DND-41 (cell line): Measurements from ENCODE around the gene RPS6KB2.

Experiments used
- ATAC-seq: fragments of 200-7000 bp; cut with Tn5 transposase; 3 replicates; pipeline ENCODE4 v1.9.1; 2021; ENCODE audit warnings: low read depth; ENCODE audit not compliant: insufficient read depth
- DNase-seq: peaks from one replicate; pipeline ENCODE4 v3.0.0-alpha.2; 2020
- H2AFZ ChIP-seq: 2 replicates; pipeline ENCODE4 v1.6.0; 2012; ENCODE audit warnings: low read depth, low read length
- H3K27ac ChIP-seq: 2 replicates; pipeline ENCODE4 v1.5.1; 2012; ENCODE audit warnings: low read length, inconsistent platforms
- H3K27me3 ChIP-seq: fragments of 200-600 bp; sonication (generic); 2 replicates; pipeline ENCODE4 v1.6.0; 2012; ENCODE audit warnings: low read length, mild to moderate bottlenecking, inconsistent platforms; ENCODE audit not compliant: insufficient read depth, poor library complexity
- H3K36me3 ChIP-seq: 2 replicates; pipeline ENCODE4 v1.5.1; 2012; ENCODE audit warnings: low read length, inconsistent platforms; ENCODE audit not compliant: insufficient read depth
- H3K4me1 ChIP-seq: 2 replicates; pipeline ENCODE4 v1.5.1; 2012; ENCODE audit warnings: mild to moderate bottlenecking, low read length; ENCODE audit not compliant: insufficient read depth
- H3K4me2 ChIP-seq: 2 replicates; pipeline ENCODE4 v1.6.0; 2012; ENCODE audit warnings: mild to moderate bottlenecking, moderate library complexity, low read length, inconsistent platforms; ENCODE audit not compliant: insufficient read depth
- H3K4me3 ChIP-seq, 2 experiments: fragments of 200-600 bp in 1 of 2; shearing (Covaris generic) in 1 of 2; 2 replicates each; pipeline ENCODE4 v1.5.1; 2012 to 2016; ENCODE audit warnings: inconsistent platforms in 2 of 2, low read length in 2 of 2, mild to moderate bottlenecking in 2 of 2, low read depth in 1 of 2, moderate library complexity in 1 of 2
- H3K79me2 ChIP-seq: 2 replicates; pipeline ENCODE4 v1.6.0; 2012; ENCODE audit warnings: low read length, inconsistent platforms; ENCODE audit not compliant: insufficient read depth
- H3K9ac ChIP-seq: 2 replicates; pipeline ENCODE4 v1.6.0; 2012; ENCODE audit warnings: low read depth, mild to moderate bottlenecking, inconsistent platforms, low read length, moderate library complexity
- H3K9me3 ChIP-seq: 2 replicates; pipeline ENCODE4 v1.5.1; 2012; ENCODE audit warnings: low read length, moderate library complexity, mild to moderate bottlenecking, inconsistent platforms; ENCODE audit not compliant: insufficient read depth, severe bottlenecking
- H4K20me1 ChIP-seq: 2 replicates; pipeline ENCODE4 v1.6.0; 2012; ENCODE audit warnings: low read length; ENCODE audit not compliant: insufficient read depth
- EZH2 ChIP-seq: IDR thresholded peaks from 3 replicates; pipeline ENCODE4 v1.6.1; 2012; ENCODE audit warnings: borderline replicate concordance, low read depth, mild to moderate bottlenecking, moderate library complexity, low read length, inconsistent platforms; ENCODE audit not compliant: severe bottlenecking
- TF ChIP-seq, protein P1 (sequence below): IDR thresholded peaks from 2 replicates; pipeline ENCODE4 v1.5.1; 2012; ENCODE audit warnings: borderline replicate concordance, low read length, moderate library complexity, mild to moderate bottlenecking; ENCODE audit not compliant: poor library complexity, severe bottlenecking; ENCODE audit errors: extremely low read depth

Gene RPS6KB2

DNA sequence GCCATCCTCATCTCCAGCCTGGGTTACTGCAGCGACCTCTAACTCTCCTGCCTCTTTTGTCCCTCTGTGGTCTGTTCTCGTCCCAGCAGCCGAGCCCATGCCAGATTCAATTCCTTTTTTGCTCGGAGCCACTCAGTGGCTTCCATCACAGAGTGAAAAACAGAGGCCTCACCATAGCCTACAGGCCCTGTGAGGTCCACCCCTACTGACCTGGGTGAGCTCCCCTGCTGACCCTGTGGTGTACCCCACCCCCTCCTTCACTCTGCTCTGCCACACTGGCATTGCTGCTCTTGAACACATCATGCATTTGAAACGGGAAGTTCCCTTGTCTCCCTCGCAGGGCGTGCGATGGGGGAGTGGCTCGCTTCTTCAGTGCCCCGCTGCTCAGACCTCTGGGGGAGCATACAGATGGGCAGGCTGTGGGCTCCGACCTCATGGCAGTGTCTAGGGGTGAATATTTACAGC, 56.6 kb downstream of the RPS6KB2 start:
- Histone ChIP-seq H3K27ac (peak overlapping the region; percentile 99), H3K9me3 (no peaks in the 10 kb centered on the region), H4K20me1 (peaks cover 24% of the 10 kb centered on the region), H3K4me1 (peaks cover 44% of the 10 kb centered on the region), H3K4me3 (peak overlapping the region; percentile 28 to 68; a peak in 3 of 4 replicates), H3K9ac (peak overlapping the region; percentile 95), H2AFZ (0 out of 2 replicates have a peak overlapping the region, but pooled peaks have one; percentile 5), H3K27me3 (no peaks in the 10 kb centered on the region), H3K79me2 (peaks cover 46% of the 10 kb centered on the region), H3K36me3 (peaks cover 48% of the 10 kb centered on the region), H3K4me2 (peak overlapping the region; percentile 76)
- DNase-seq, result peak; percentile 68
- no peak for TF ChIP-seq EZH2
- TF ChIP-seq, protein P1, sequence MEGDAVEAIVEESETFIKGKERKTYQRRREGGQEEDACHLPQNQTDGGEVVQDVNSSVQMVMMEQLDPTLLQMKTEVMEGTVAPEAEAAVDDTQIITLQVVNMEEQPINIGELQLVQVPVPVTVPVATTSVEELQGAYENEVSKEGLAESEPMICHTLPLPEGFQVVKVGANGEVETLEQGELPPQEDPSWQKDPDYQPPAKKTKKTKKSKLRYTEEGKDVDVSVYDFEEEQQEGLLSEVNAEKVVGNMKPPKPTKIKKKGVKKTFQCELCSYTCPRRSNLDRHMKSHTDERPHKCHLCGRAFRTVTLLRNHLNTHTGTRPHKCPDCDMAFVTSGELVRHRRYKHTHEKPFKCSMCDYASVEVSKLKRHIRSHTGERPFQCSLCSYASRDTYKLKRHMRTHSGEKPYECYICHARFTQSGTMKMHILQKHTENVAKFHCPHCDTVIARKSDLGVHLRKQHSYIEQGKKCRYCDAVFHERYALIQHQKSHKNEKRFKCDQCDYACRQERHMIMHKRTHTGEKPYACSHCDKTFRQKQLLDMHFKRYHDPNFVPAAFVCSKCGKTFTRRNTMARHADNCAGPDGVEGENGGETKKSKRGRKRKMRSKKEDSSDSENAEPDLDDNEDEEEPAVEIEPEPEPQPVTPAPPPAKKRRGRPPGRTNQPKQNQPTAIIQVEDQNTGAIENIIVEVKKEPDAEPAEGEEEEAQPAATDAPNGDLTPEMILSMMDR, result no peak
- ATAC-seq, result no peak
